IPS-NIHi11 (cell line): Measurements from ENCODE around the gene MARK2.
"Not testable (repeated sequence)": the region's sequence is repeated elsewhere in the genome, so short reads cannot be mapped to it uniquely, and the experiment has no call there.

ENCODE experiments used
- DNase-seq: peaks from one replicate; pipeline ENCODE4 v3.0.0; 2012; ENCODE audit warnings: mixed read lengths, low spot score

Gene MARK2

GRCh38 chr11:63838678-63839507 lies at the start of gene MARK2:
TSS of gene MARK2 (plus strand) at chr11:63839110. CDS start at chr11:63839507, 397 bp downstream.
- DNase-seq = peak; percentile 96

DNA sequence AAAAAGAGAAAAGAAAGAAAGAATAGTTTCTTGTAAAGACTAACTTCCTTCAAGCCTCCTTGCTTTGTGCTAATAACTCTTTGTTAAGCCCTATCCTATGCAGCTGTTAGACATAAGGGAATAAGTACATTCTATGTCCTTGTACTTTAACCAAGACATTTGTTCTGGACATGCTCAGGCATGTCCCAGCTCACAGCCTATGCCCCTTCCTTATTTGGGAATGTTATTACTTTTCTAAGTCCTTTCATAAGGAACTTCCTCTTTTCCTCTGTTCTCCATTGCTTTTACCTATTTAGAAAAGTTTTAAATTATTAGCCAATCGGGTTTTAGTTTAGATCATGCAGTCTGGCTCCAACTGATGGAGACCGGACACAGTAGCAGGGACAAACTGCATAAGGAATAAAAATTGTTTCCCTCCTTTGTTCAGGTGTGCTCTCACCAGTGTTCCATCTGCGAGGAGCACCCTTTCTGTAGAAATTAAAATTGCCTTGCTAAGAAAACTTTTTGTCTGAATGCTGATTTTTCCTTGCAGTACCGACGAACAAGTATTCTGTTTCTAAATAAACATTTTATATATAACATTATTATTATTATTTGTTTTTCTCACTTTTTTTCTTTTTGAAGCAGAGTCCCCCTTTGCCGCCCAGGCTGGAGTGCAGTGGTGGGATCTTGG lies 47.3 kb upstream of the MARK2 start:
- DNase-seq = no peak

DNA sequence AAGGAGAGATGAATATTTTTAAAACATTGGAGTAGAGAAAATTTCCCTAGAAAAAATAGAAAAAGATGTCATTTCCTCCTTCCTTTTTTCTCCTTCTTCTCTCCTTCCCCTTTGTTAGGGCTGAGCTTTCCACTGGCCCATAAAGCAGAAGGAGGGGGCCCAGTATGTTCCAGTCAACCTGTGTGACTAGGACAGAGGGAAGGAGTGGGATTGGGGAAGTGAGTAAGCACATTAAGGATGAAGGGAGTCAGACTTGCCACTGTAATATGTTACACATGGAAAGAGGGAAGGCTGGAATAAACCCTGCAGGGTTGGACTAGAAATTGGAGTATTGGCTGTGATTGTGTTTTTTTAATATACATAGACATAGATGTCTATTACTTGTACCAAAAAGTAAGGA lies 45.7 kb upstream of the MARK2 start:
- no peak for DNase-seq

DNA sequence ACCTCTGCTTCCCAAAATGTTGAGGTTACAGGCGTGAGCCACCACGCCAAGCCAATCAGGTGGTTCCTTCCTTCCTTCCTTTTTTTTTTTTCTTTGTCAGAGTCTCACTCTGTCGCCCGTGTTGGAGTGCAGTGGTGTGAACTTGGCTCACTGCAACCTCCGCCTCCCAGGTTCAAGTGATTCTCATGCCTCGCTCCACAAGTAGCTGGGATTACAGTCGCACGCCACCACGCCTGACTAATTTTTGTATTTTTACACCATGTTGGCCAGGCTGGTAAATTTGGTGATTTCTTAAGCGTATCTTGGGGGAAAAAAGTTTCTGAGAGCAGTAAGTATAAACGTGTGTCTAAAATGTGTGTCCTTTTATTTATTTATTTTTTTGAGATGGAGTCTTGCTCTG lies 43.8 kb upstream of the MARK2 start:
- no peak for DNase-seq

- no peak for DNase-seq
These were observed 38.0 kb upstream of the MARK2 start for GRCh38 chr11:63800921-63801320.

DNA sequence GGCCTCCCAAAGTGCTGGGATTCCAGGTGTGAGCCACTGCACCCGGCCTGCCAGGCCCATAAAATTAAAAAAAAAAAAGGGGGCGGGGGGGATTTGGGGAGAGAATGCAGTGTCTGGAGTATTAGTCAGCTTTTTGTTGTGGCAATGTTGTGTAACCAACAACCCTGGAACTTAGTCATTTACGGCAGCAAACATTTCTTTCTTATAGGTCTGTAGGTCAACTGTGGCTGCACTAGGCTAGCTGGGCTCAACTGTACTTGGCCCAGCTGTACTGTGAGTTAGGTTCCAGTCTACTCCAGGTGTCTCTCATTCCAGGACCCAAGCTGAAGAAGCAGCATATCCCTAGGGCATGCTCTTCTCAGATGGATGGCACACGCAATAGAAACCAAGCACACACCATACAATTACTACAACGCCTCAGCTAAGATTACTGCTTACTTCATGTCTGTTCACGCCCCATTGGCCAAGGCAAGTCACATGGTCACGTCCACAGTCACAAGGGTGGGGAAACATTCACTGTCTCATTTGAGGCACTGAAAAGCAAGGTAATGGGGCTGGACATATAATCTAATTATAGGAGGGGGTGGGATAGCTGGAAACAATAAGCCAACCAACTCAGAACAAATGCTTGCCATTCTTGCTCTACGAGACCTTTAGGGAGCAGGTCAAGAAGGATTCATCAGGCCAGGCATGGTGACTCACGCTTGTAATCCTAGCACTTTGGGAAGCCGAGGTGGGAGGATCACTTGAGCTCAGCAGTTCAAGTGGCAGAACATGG lies 36.1 kb upstream of the MARK2 start:
- peak; percentile 45 for DNase-seq

DNA sequence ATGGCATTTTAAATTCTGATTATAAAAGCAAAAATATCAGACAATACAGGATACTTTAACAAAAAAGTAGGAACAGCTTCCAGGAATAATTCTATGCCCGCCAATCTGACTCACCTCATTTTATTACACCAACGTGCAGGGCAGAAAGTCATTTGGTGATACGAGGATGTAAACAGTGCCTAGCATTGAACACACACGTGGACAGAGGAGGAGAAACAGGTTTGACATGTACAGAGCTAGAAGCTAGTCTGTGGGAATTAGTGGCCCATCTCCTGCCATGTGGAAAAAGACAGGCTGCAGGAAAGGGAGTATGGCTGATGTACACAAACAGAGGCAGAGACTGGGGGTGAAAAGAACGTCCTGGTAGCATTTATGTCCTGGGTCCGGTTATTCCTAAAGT lies 34.7 kb upstream of the MARK2 start:
- DNase-seq = no peak

DNA sequence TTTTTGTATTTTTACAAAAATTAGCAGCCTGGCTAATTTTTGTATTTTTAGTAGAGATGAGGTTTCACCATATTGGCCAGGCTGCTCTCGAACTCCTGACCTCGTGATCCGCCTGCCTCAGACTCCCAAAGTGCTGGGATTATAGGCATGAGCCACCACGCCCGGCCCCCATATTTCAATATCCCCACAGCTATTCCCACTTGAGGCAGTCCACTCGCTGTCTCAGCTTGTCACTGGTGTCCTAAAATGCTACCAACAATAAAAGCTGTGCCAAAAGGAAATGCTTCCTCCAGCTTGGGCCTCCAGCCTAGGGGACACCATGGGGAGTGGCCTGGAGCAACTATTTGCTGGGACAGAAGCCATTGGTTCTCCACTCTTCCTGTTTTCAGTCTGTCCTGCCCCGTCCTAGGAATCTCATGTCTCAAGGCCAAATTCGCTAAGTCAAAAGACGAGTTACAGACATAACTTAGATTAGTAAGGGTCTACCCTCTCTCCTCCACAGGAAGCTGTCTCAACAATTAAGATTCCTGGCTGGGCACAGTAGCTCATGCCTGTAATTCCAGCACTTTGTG lies 33.0 kb upstream of the MARK2 start:
- no peak for DNase-seq

DNA sequence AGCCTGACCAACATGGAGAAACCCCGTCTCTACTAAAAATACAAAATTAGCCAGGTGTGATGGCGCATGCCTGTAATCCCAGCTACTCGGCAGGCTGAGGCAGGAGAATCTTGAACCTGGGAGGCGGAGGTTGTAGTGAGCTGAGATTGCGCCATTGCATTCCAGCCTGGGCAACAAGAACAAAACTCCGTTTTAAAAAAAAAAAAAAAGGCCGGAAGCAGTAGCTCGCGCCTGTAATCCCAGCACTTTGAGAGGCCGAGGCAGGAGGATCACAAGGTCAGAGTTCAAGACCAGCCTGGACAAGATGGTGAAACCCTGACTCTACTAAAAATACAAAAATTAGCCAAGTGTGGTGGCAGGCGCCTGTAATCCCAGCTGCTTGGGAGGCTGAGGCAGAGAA lies 28.5 kb upstream of the MARK2 start:
- DNase-seq = not testable (repeated sequence)

DNA sequence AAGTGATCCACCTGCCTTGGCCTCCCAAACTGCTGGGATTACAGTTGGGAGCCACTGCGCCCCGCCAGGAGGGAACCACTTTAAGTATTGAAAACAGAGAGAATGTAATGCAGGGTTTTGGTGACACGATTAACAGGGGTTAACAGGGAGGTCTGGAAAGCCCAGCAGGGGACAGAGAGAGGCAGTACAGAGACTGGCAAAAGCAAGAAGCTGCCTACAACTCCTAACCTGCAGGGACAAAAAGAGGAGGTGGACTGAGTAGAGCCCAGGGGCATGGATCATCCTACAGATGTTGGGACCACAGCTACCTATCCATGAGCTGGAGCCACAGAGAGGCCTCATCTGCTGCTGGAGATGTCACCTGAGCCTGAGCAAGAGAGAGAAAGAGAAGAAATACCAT lies 27.4 kb upstream of the MARK2 start:
- no peak for DNase-seq

GRCh38 chr11:63813035-63813562 lies 25.8 kb upstream of the MARK2 start, which contains the start of gene SPINDOC:
TSS of gene SPINDOC (plus strand) at chr11:63813456. CDS start at chr11:63813687, 231 bp downstream.
- peak; percentile 98 for DNase-seq

DNA sequence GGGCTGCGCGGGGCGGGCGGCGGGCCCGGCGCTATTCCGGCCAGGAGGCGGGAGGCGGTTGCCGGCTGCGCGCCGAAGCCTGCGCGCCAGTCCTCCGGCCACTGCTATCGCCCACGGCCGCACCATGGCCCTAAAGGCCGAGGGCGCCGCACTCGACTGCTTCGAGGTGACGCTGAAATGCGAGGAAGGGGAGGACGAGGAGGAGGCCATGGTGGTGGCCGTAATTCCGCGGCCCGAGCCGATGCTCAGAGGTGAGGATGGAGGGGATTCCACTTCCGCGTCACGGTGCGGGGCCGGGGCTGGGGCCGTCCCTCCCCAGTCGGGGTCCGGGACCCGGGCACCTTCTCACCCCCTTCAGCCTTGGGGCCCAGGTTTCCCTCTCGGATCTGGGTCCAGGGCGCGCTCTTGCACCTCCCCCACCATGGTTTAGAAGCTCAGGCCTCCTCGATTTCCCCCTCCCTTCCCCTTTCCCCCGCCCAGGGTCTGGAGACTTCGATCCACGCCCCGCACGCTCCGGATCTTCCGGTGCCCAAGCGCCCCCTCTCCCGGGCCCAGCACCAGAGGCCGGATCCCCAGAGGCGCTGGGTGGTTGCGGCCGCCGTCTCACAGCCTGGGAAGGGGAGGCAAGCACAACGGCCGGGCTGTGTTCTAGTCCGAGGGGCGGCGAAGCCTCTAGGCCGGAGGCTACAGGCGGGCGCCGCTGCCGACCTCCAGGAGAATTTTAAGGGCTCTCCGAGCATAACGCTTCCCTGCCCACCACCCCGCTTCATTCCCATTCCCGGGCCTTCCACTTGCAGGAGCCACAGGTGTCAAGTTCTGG lies 25.1 kb upstream of the MARK2 start:
- peak; percentile 67 for DNase-seq

GRCh38 chr11:63814383-63814736 lies 24.6 kb upstream of the MARK2 start:
- no peak for DNase-seq

DNA sequence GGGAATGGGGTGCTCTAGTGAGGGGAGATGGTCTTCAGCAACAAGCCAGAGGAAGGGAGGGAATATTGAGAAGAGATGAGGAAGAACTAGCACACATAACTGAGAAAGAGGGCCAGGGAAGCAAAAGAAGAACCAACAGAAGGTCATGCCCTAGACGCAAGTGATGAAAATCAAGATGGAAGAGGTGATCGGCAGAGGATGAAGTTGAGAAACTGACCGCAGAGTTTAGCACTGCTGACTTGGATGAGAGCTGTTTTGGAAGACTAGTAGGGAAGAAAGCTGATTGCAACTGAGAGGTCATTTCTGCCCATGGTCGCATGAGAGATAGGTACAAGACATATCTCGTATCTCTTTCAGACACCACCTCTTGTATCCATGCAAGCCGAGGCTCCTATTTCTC lies 22.7 kb upstream of the MARK2 start:
- no peak for DNase-seq

- no peak for DNase-seq
These were observed 22.2 kb upstream of the MARK2 start for GRCh38 chr11:63816732-63817131.

DNA sequence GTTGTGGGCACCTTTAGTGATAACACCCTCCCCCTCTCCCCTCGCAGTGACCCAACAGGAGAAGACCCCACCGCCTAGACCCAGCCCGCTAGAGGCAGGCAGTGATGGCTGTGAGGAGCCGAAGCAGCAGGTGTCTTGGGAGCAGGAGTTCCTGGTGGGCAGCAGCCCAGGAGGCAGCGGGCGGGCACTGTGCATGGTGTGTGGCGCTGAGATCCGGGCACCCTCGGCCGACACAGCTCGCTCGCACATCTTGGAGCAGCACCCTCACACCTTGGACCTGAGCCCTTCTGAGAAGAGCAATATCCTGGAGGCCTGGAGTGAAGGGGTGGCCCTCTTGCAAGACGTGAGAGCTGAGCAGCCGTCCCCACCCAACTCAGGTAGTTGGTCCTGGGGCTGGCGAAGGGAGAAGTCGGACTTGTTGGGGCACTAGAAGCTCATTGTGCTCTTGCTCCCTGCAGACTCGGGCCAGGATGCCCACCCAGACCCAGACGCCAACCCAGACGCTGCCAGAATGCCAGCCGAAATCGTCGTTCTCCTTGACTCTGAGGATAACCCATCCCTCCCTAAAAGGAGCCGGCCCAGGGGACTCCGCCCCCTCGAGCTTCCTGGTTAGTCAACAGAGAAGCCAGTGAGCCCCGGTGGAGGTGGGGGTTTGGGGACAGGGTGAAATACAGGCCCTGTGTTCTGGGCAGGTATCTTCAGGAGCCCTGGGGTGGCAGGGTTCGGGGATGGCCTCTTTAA lies 21.0 kb upstream of the MARK2 start:
- DNase-seq = no peak

- no peak for DNase-seq
These were observed 20.3 kb upstream of the MARK2 start for GRCh38 chr11:63818609-63819008.

- DNase-seq = no peak
These were observed 17.5 kb upstream of the MARK2 start for GRCh38 chr11:63821411-63821810.

GRCh38 chr11:63826471-63827190 lies 12.3 kb upstream of the MARK2 start:
- no peak for DNase-seq
